Osteocyte (in vitro differentiated cells): Measurements from ENCODE around the gene SLC8A1. TPM values are rescaled to one million over a fixed set of nuclear protein-coding genes. Genes with fewer than 3 reads are reported as not detected.

Source experiments
- DNase-seq: peaks from one replicate; pipeline ENCODE4 v3.0.0; 2021; ENCODE audit warnings: mixed read lengths; ENCODE audit not compliant: unreplicated experiment; ENCODE audit errors: extremely low spot score
- H3K27ac Mint-ChIP-seq: one replicate; pipeline ENCODE4 v1.8.0; 2021; ENCODE audit warnings: mild to moderate bottlenecking, mixed read lengths; ENCODE audit not compliant: unreplicated experiment
- H3K27me3 Mint-ChIP-seq: one replicate; pipeline ENCODE4 v1.8.0; 2021; ENCODE audit warnings: mixed read lengths; ENCODE audit not compliant: unreplicated experiment
- H3K36me3 Mint-ChIP-seq: one replicate; pipeline ENCODE4 v1.8.0; 2021; ENCODE audit warnings: mixed read lengths; ENCODE audit not compliant: unreplicated experiment
- H3K4me1 Mint-ChIP-seq: one replicate; pipeline ENCODE4 v1.8.0; 2021; ENCODE audit warnings: mixed read lengths; ENCODE audit not compliant: unreplicated experiment
- H3K4me3 Mint-ChIP-seq: one replicate; pipeline ENCODE4 v1.8.0; 2021; ENCODE audit warnings: mild to moderate bottlenecking, moderate library complexity, mixed read lengths; ENCODE audit not compliant: unreplicated experiment
- H3K9me3 Mint-ChIP-seq: one replicate; pipeline ENCODE4 v1.8.0; 2021; ENCODE audit warnings: mixed read lengths; ENCODE audit not compliant: unreplicated experiment
- CTCF ChIP-seq: fragments of 200-600 bp; sonication (generic); IDR thresholded peaks from 2 replicates; pipeline ENCODE4 v1.5.0; 2021; ENCODE audit warnings: antibody characterized with exemption, mild to moderate bottlenecking, moderate library complexity
- total RNA-seq: library from RNA; stranded (reverse); gene quantifications from 2 replicates; pipeline ENCODE4 v1.2.1, GENCODE V29; 2021

The SLC8A1 gene
- total RNA-seq, 1 donor from 2014 or later, result 17.3 TPM

GRCh38 chr2:40352703-40353099 is 99.2 kb downstream of the SLC8A1 start:
- H3K4me1 Mint-ChIP-seq, result peaks cover 24% of the 10 kb centered on the region
- H3K9me3 Mint-ChIP-seq, result no peaks in the 10 kb centered on the region
- TF ChIP-seq CTCF, result no peak
- H3K4me3 Mint-ChIP-seq, result no peak overlapping the region
- H3K27ac Mint-ChIP-seq, result peak overlapping the region; percentile 23
- no peaks in the 10 kb centered on the region for H3K27me3 Mint-ChIP-seq
- DNase-seq, result no peak
- no peaks in the 10 kb centered on the region for H3K36me3 Mint-ChIP-seq

- TF ChIP-seq CTCF, result no peak
- H3K27me3 Mint-ChIP-seq, result no peaks in the 10 kb centered on the region
- H3K9me3 Mint-ChIP-seq, result no peaks in the 10 kb centered on the region
- H3K4me1 Mint-ChIP-seq, result peaks cover 25% of the 10 kb centered on the region
- H3K36me3 Mint-ChIP-seq, result no peaks in the 10 kb centered on the region
- DNase-seq, result no peak
- H3K4me3 Mint-ChIP-seq, result no peak overlapping the region
- H3K27ac Mint-ChIP-seq, result peak overlapping the region; percentile 23
These were observed 99.7 kb downstream of the SLC8A1 start for GRCh38 chr2:40352041-40352702.

GRCh38 chr2:40348665-40349064 is 103.2 kb downstream of the SLC8A1 start:
- no peaks in the 10 kb centered on the region for H3K9me3 Mint-ChIP-seq
- DNase-seq, result no peak
- H3K4me3 Mint-ChIP-seq, result no peak overlapping the region
- H3K27me3 Mint-ChIP-seq, result no peaks in the 10 kb centered on the region
- peaks cover 55% of the 10 kb centered on the region for H3K4me1 Mint-ChIP-seq
- no peak for TF ChIP-seq CTCF
- H3K36me3 Mint-ChIP-seq, result no peaks in the 10 kb centered on the region
- H3K27ac Mint-ChIP-seq, result peak overlapping the region; percentile 8

- no peak for TF ChIP-seq CTCF
- Mint-ChIP-seq H3K27me3 (no peaks in the 10 kb centered on the region), H3K4me3 (no peak overlapping the region), H3K27ac (no peak overlapping the region), H3K9me3 (no peaks in the 10 kb centered on the region), H3K36me3 (no peaks in the 10 kb centered on the region), H3K4me1 (peaks cover 50% of the 10 kb centered on the region)
- DNase-seq, result no peak
These were observed 103.9 kb downstream of the SLC8A1 start for GRCh38 chr2:40348038-40348437.

GRCh38 chr2:40346535-40347354 is 105.1 kb downstream of the SLC8A1 start:
- TF ChIP-seq CTCF, result no peak
- no peak overlapping the region for H3K4me3 Mint-ChIP-seq
- H3K36me3 Mint-ChIP-seq, result no peaks in the 10 kb centered on the region
- peaks cover 42% of the 10 kb centered on the region for H3K4me1 Mint-ChIP-seq
- peak overlapping the region; percentile 75 for H3K27ac Mint-ChIP-seq
- H3K9me3 Mint-ChIP-seq, result no peaks in the 10 kb centered on the region
- H3K27me3 Mint-ChIP-seq, result no peaks in the 10 kb centered on the region
- no peak for DNase-seq
